ENCODE data around the gene NFIC. TPM values are rescaled to one million over a fixed set of nuclear protein-coding genes. Genes with fewer than 3 reads are reported as not detected.
"Not testable (repeated sequence)": the region's sequence is repeated elsewhere in the genome, so short reads cannot be mapped to it uniquely, and the experiment has no call there.

NFIC gene
- total RNA-seq, 1 experiment from 2014 or later, result 3.2 TPM

- no peak for DNase-seq (ENCODE audit: low spot score)
- in situ Hi-C loops (cut with HindIII; ENCODE audit: low sequenced_read_pairs), result no loop called here
These were observed 73.7 kb downstream of the NFIC start for GRCh38 chr19:3440082-3440481.

- DNase-seq (ENCODE audit: low spot score), result no peak
- in situ Hi-C loops (cut with HindIII; ENCODE audit: low sequenced_read_pairs), result no loop called here
These were observed 75.0 kb downstream of the NFIC start for GRCh38 chr19:3441089-3441985.

- in situ Hi-C loops (cut with HindIII; ENCODE audit: low sequenced_read_pairs), result no loop called here
- no peak for DNase-seq (ENCODE audit: low spot score)
These were observed 75.6 kb downstream of the NFIC start for GRCh38 chr19:3441986-3442329.

DNA sequence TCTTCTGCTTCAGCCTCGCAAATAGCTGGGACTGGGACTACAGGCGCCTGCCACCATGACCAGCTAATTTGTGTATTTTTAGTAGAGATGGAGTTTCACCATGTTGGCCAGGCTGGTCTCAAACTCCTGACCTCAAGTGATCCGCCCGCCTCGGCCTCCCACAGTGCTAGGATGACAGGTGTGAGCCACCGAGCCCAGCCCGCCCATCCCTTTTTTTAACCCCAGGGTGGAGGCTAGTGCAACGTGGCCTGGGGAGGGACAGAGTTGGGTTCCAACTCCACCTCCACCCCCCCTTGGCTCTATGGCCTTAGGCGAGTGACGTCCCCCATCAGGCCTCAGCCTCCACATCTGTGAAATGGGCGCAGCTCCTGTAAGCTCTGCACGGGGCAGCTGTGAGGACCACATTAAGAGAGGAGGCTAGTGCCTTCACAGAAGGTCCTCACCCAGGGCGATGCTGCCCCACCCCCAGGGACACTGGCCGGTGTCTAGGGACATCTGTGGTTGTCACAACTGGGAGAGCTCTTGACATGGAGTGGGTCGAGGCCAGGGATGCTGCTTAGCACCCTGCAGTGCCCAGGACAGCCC lies 76.2 kb downstream of the NFIC start:
- in situ Hi-C loops (cut with HindIII; ENCODE audit: low sequenced_read_pairs), result no loop called here
- no peak for DNase-seq (ENCODE audit: low spot score)

DNA sequence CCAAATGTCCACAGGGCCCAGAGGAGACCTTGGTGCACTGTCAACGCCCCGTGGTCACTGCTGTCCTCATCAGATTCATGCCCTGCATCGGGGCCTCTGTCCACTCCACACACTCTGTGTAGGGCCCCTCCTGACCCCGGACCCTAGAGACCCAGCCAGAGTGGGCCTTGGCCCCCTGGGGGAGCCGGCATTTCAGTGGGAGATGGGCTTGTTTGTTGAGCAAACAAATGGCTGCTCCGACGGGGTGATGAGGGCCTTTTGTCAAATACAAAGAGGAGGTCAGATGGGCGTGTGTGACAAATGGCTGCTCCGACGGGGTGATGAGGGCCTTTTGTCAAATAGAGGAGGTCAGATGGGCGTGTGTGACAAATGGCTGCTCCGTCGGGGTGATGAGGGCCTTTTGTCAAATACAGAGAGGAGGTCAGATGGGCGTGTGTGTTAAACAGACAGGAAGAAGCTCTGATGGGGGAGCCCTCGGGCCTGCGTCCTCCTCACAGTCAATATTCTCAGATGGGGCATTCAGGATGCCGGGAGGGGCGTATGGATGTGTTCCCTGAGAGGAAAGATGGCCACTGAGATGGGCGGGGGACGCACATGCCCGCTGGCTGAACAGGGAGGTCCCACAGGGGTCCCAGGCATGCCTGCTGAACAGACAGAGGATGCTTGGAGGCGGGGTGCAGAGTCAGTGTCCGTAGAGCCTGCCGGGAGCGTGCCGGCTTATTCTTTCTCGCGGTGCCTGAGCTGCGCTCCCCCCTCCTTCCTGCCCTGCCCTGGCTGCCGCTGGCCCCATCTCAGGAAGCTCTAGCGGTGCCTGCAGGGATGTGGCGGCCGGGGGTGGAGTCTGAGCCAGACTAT lies 77.7 kb downstream of the NFIC start:
- peak; percentile 93 for DNase-seq (ENCODE audit: low spot score)
- in situ Hi-C loops (cut with HindIII; ENCODE audit: low sequenced_read_pairs), result no loop called here

DNA sequence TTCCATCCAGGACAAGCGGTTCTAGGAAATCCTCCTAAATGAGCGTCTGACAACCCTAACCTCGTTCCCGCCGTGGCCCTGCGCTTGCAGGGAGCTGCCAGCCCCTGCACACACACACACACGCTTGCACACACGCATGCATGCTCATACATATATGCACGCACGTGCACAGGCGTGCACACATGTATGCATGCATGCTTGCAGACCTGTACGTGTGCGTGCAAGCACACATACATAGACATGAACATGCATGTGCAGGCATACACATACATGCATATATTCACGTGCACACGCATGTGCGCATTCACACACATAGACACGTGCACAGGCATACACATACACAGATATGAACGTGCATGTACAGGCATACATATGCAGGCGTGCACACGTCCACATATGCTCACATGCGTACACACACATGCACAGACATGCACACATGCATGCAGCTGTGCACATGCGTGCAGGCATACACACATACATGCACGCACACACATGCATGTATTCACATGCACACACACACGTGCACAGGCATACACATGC lies 78.4 kb downstream of the NFIC start:
- in situ Hi-C loops (cut with HindIII; ENCODE audit: low sequenced_read_pairs), result no loop called here
- no peak for DNase-seq (ENCODE audit: low spot score)

GRCh38 chr19:3446657-3447056 lies 80.3 kb downstream of the NFIC start:
- in situ Hi-C loops (cut with HindIII; ENCODE audit: low sequenced_read_pairs); DNase-seq (ENCODE audit: low spot score): not testable (repeated sequence)

- no peak for DNase-seq (ENCODE audit: low spot score)
- in situ Hi-C loops (cut with HindIII; ENCODE audit: low sequenced_read_pairs), result no loop called here
These were observed 82.4 kb downstream of the NFIC start for GRCh38 chr19:3448616-3449334.

GRCh38 chr19:3450796-3451411 lies 84.5 kb downstream of the NFIC start:
- in situ Hi-C loops (cut with HindIII; ENCODE audit: low sequenced_read_pairs), result no loop called here

DNA sequence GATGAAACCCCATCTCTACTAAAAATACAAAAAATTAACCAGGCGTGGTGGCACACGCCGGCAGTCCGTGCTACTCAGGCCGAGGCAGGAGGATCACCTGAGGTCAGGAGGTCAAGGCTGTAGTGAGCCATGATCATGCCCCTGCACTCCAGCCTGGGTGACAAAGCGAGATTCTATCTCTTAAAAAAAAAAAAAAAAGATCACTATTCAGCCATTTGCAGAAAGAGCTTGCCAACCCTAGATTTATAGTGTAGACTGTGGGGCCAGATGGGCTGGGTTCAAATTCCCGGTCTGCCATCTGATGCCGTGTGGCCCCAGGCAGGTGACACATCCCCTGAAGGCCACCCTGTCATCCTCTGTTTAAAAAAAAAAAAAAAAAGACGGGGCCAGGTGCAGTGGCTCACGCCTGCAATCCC lies 85.1 kb downstream of the NFIC start:
- in situ Hi-C loops (cut with HindIII; ENCODE audit: low sequenced_read_pairs), result no loop called here
- no peak for DNase-seq (ENCODE audit: low spot score)

More at GRCh38 chr19:3450796-3451411, 84.5 kb downstream of the NFIC start:
- DNase-seq (ENCODE audit: low spot score), result peak; percentile 52

- in situ Hi-C loops (cut with HindIII; ENCODE audit: low sequenced_read_pairs), result no loop called here
- DNase-seq (ENCODE audit: low spot score), result no peak
These were observed 86.0 kb downstream of the NFIC start for GRCh38 chr19:3452171-3452941.

DNA sequence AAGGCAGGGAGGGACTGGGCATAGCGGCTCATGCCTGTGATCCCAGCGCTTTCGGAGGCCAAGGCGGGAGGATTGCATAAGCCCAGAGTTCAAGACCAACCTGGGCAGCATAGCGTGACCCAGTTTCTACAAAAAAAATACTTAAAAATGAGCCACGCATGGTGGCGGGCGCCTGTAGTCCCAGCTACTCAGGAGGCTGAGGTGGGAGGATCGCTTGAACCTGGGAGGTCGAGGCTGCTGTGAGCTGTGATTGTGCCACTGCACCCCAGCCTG lies 86.5 kb downstream of the NFIC start:
- in situ Hi-C loops (cut with HindIII; ENCODE audit: low sequenced_read_pairs); DNase-seq (ENCODE audit: low spot score): not testable (repeated sequence)

DNA sequence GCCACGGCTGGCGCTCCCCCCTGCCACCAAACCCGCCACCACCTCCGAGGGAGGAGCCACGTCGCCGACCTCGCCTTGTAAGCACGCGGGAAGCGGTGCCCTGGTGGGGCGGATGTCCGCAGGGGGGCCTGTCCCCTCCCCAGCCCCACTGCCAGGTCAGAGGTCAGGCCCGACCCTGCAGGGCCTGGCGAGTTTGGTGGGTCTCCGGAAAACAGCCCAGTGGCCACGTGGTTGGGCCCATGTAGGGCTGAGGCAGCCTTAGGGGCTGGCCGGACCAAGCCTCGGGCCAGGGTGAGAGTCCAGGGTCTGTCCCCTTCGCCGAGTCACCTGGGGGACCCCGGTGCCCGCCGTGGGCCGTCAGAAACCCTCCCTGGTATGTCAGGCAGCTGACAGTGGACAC lies 87.5 kb downstream of the NFIC start:
- no peak for DNase-seq (ENCODE audit: low spot score)
- in situ Hi-C loops (cut with HindIII; ENCODE audit: low sequenced_read_pairs), result no loop called here

GRCh38 chr19:3454656-3455392 lies 88.4 kb downstream of the NFIC start:
- DNase-seq (ENCODE audit: low spot score), result no peak
- in situ Hi-C loops (cut with HindIII; ENCODE audit: low sequenced_read_pairs), result no loop called here

- DNase-seq (ENCODE audit: low spot score), result no peak
These were observed 89.1 kb downstream of the NFIC start for GRCh38 chr19:3455393-3455955.

DNA sequence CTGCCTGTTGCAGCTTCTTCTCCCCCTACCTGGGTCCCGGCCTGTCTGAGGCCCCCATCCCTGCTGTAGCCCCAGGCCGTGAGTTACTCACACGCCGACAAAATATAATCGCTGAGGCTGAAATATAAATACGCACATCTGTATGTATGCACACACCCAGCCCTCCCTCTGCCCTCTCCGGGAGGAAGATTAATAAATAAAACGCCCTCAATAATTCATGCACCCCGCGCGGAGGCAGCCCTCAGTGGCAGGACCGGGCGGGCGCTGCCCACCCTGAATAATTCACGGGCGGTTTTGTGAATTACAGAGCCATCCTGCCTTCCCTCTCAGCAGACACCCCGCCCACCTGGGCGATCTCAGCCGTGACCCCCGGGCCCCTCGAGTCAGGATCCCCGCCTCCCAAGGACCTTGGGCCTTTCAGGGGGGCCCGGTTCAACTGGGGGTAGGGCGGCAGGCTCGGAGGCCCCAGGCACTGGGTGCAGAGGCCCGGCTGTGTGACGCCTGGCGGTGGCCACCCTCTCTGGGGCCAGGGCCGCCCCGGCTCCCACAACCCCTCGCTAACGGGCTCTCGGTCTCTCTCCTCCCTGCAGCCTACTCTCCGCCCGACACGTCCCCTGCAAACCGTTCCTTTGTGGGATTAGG lies 89.7 kb downstream of the NFIC start:
- no peak for DNase-seq (ENCODE audit: low spot score)
- in situ Hi-C loops (cut with HindIII; ENCODE audit: low sequenced_read_pairs), result no loop called here

More at GRCh38 chr19:3455393-3455955, 89.1 kb downstream of the NFIC start:
- in situ Hi-C loops (cut with HindIII; ENCODE audit: low sequenced_read_pairs), result no loop called here
